DND-41 (cell line): Measurements from ENCODE around the gene EXOC3L2.

Experiments used
- ATAC-seq: fragments of 200-7000 bp; cut with Tn5 transposase; 3 replicates; pipeline ENCODE4 v1.9.1; 2021; ENCODE audit warnings: low read depth; ENCODE audit not compliant: insufficient read depth
- DNase-seq: peaks from one replicate; pipeline ENCODE4 v3.0.0-alpha.2; 2020
- H2AFZ ChIP-seq: 2 replicates; pipeline ENCODE4 v1.6.0; 2012; ENCODE audit warnings: low read depth, low read length
- H3K27ac ChIP-seq: 2 replicates; pipeline ENCODE4 v1.5.1; 2012; ENCODE audit warnings: low read length, inconsistent platforms
- H3K27me3 ChIP-seq: fragments of 200-600 bp; sonication (generic); 2 replicates; pipeline ENCODE4 v1.6.0; 2012; ENCODE audit warnings: low read length, mild to moderate bottlenecking, inconsistent platforms; ENCODE audit not compliant: insufficient read depth, poor library complexity
- H3K36me3 ChIP-seq: 2 replicates; pipeline ENCODE4 v1.5.1; 2012; ENCODE audit warnings: low read length, inconsistent platforms; ENCODE audit not compliant: insufficient read depth
- H3K4me1 ChIP-seq: 2 replicates; pipeline ENCODE4 v1.5.1; 2012; ENCODE audit warnings: mild to moderate bottlenecking, low read length; ENCODE audit not compliant: insufficient read depth
- H3K4me2 ChIP-seq: 2 replicates; pipeline ENCODE4 v1.6.0; 2012; ENCODE audit warnings: mild to moderate bottlenecking, moderate library complexity, low read length, inconsistent platforms; ENCODE audit not compliant: insufficient read depth
- H3K4me3 ChIP-seq, 2 experiments: fragments of 200-600 bp in 1 of 2; shearing (Covaris generic) in 1 of 2; 2 replicates each; pipeline ENCODE4 v1.5.1; 2012 to 2016; ENCODE audit warnings: inconsistent platforms in 2 of 2, low read length in 2 of 2, mild to moderate bottlenecking in 2 of 2, low read depth in 1 of 2, moderate library complexity in 1 of 2
- H3K79me2 ChIP-seq: 2 replicates; pipeline ENCODE4 v1.6.0; 2012; ENCODE audit warnings: low read length, inconsistent platforms; ENCODE audit not compliant: insufficient read depth
- H3K9ac ChIP-seq: 2 replicates; pipeline ENCODE4 v1.6.0; 2012; ENCODE audit warnings: low read depth, mild to moderate bottlenecking, inconsistent platforms, low read length, moderate library complexity
- H3K9me3 ChIP-seq: 2 replicates; pipeline ENCODE4 v1.5.1; 2012; ENCODE audit warnings: low read length, moderate library complexity, mild to moderate bottlenecking, inconsistent platforms; ENCODE audit not compliant: insufficient read depth, severe bottlenecking
- H4K20me1 ChIP-seq: 2 replicates; pipeline ENCODE4 v1.6.0; 2012; ENCODE audit warnings: low read length; ENCODE audit not compliant: insufficient read depth
- CTCF ChIP-seq: IDR thresholded peaks from 2 replicates; pipeline ENCODE4 v1.5.1; 2012; ENCODE audit warnings: borderline replicate concordance, low read length, moderate library complexity, mild to moderate bottlenecking; ENCODE audit not compliant: poor library complexity, severe bottlenecking; ENCODE audit errors: extremely low read depth
- EZH2 ChIP-seq: IDR thresholded peaks from 3 replicates; pipeline ENCODE4 v1.6.1; 2012; ENCODE audit warnings: borderline replicate concordance, low read depth, mild to moderate bottlenecking, moderate library complexity, low read length, inconsistent platforms; ENCODE audit not compliant: severe bottlenecking

The EXOC3L2 gene

DNA sequence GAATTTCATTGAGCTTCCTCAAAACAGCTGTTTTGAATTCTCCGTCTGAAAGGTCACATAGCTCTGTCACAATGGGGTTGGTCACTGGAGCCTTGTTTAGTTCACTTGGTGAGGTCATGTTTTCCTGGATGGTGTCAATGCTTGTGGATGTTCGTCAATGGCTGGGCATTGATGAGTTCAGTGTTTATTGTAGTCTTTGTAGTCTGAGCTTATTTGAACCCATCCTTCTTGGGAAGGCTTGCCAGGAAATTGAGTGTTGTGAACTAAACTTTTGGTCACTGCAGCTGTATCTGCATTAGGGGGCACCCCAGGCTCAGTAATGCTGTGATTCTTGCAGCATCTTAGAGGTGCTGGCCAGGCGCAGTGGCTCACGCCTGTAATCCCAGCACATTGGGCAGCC is 44.6 kb downstream of the EXOC3L2 start:
- peak; percentile 23 for TF ChIP-seq CTCF
- TF ChIP-seq EZH2, result no peak
- Histone ChIP-seq H4K20me1 (no peaks in the 10 kb centered on the region), H3K27me3 (no peaks in the 10 kb centered on the region), H3K27ac (no peak overlapping the region), H3K9me3 (no peaks in the 10 kb centered on the region), H3K9ac (no peak overlapping the region), H3K79me2 (no peaks in the 10 kb centered on the region), H3K4me1 (no peaks in the 10 kb centered on the region), H3K36me3 (no peaks in the 10 kb centered on the region), H3K4me3 (no peak overlapping the region), H3K4me2 (no peak overlapping the region), H2AFZ (no peak overlapping the region)
- ATAC-seq, result no peak
- DNase-seq, result no peak

DNA sequence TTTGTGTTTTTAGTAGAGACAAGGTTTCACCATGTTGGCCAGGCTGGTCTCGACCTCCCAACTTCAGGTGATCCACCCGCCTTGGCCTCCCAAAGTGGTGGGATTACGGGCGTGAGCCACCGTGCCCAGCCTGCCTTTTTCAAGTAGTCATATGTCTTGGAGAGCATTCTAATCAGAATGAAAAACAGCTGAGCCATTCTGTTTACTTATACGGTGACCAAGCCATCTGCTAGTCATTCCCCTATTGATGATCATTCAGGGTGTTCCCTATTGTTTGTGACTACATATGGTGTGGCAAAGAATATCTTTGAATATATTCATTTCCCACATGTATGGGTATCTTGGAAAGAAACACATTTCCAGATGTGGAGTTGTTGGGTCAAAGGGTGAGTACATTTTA is 49.4 kb downstream of the EXOC3L2 start:
- DNase-seq (no peak), ATAC-seq (no peak)
- no peak overlapping the region for H2AFZ ChIP-seq

DNA sequence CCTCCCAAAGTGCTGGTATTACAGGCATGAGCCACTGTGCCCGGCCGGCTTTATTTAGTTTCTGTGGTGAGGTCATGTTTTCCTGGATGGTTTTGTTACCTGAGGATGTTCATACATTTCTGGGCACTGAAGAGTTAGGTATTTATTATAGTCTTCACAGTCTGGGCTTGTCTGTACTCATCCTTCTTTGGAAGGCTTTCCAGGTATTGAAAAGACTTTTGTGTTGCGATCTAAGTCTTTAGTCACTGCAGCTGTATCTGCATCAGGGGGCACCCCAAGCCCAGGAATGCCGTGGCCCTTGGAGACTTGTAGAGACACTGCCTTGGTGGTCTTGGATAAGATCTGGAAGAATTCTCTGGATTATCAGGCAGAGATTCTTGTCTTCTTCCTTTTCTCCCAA is 53.8 kb downstream of the EXOC3L2 start:
- H3K27ac ChIP-seq, result no peak overlapping the region
- H3K36me3 ChIP-seq, result no peaks in the 10 kb centered on the region
- H2AFZ ChIP-seq, result no peak overlapping the region
- ATAC-seq, result no peak
- H3K27me3 ChIP-seq, result no peaks in the 10 kb centered on the region
- H3K4me3 ChIP-seq, result no peak overlapping the region
- no peak for TF ChIP-seq EZH2
- TF ChIP-seq CTCF, result no peak
- no peaks in the 10 kb centered on the region for H3K79me2 ChIP-seq
- no peak for DNase-seq
- H3K4me1 ChIP-seq, result 0 out of 2 replicates have a peak, but pooled peaks cover 4% of the 10 kb centered on the region
- H4K20me1 ChIP-seq, result no peaks in the 10 kb centered on the region
- H3K9ac ChIP-seq, result no peak overlapping the region
- no peak overlapping the region for H3K4me2 ChIP-seq
- no peaks in the 10 kb centered on the region for H3K9me3 ChIP-seq

More for the DNA sequence above, 49.4 kb downstream of the EXOC3L2 start:
- Histone ChIP-seq H3K4me1 (no peaks in the 10 kb centered on the region), H4K20me1 (no peaks in the 10 kb centered on the region), H3K4me3 (no peak overlapping the region), H3K79me2 (no peaks in the 10 kb centered on the region), H3K36me3 (no peaks in the 10 kb centered on the region), H3K4me2 (no peak overlapping the region), H3K27ac (no peak overlapping the region), H3K9me3 (no peaks in the 10 kb centered on the region), H3K9ac (no peak overlapping the region), H3K27me3 (no peaks in the 10 kb centered on the region)
- TF ChIP-seq EZH2, result no peak
- no peak for TF ChIP-seq CTCF

- DNase-seq (no peak), ATAC-seq (no peak)
- H3K4me1 ChIP-seq, result 0 out of 2 replicates have a peak, but pooled peaks cover 4% of the 10 kb centered on the region
- H3K9me3 ChIP-seq, result no peaks in the 10 kb centered on the region
- no peak for TF ChIP-seq CTCF
- no peak for TF ChIP-seq EZH2
- no peak overlapping the region for H2AFZ ChIP-seq
- no peaks in the 10 kb centered on the region for H3K36me3 ChIP-seq
- no peaks in the 10 kb centered on the region for H4K20me1 ChIP-seq
- no peaks in the 10 kb centered on the region for H3K79me2 ChIP-seq
- H3K9ac ChIP-seq, result no peak overlapping the region
- no peak overlapping the region for H3K4me3 ChIP-seq
- H3K4me2 ChIP-seq, result no peak overlapping the region
- no peak overlapping the region for H3K27ac ChIP-seq
- H3K27me3 ChIP-seq, result no peaks in the 10 kb centered on the region
These were observed 55.2 kb downstream of the EXOC3L2 start for GRCh38 chr19:45189971-45190370.
